ENCODE data around the gene ENTPD2. TPM values are rescaled to one million over a fixed set of nuclear protein-coding genes. Genes with fewer than 3 reads are reported as not detected.

ENTPD2 gene
- not detected in 2 replicates for total RNA-seq (ENCODE audit: low replicate concordance)

GRCh38 chr9:137053944-137054931 is at the start of gene ENTPD2:
Gene ENTPD2, minus strand, starts transcription at chr9:137054061. Its CDS starts 64 bp downstream, at chr9:137053997.

GRCh38 chr9:137086531-137087408 is 32.9 kb upstream of the ENTPD2 start, which contains the start of gene MAN1B1:
Gene MAN1B1, plus strand, starts transcription at chr9:137086985. Its CDS starts 15 bp downstream, at chr9:137087000.

GRCh38 chr9:137077010-137077747 is 23.3 kb upstream of the ENTPD2 start, which contains the start of gene UAP1L1:
Gene UAP1L1, plus strand, starts transcription at chr9:137077517. Its CDS starts 16 bp downstream, at chr9:137077533.

GRCh38 chr9:137070201-137070905 is 16.5 kb upstream of the ENTPD2 start, which contains the start of gene SAPCD2:
Gene SAPCD2, minus strand, starts transcription at chr9:137070557. Its CDS starts 97 bp downstream, at chr9:137070460.

GRCh38 chr9:137046088-137046787 is 7.6 kb downstream of the ENTPD2 start, which contains the start of gene NPDC1:
Gene NPDC1, minus strand, starts transcription at chr9:137046177. Its CDS starts 188 bp downstream, at chr9:137045989.

GRCh38 chr9:137031904-137032640 is 21.8 kb downstream of the ENTPD2 start, which contains the start of gene FUT7:
Gene FUT7, minus strand, starts transcription at chr9:137032088. Its CDS starts 97 bp downstream, at chr9:137031991.

GRCh38 chr9:137027369-137028262 is 26.2 kb downstream of the ENTPD2 start, which contains the start of gene ABCA2:
Gene ABCA2, minus strand, starts transcription at chr9:137028237. Its CDS starts 97 bp downstream, at chr9:137028140.

Other genes starting within 250 kb of the ENTPD2 start
- gene RABL6, start 246.1 kb downstream of the ENTPD2 start, total RNA-seq (ENCODE audit: low replicate concordance): 45.7 and 60.1 TPM in 2 replicates
- gene AJM1, start 211.6 kb downstream of the ENTPD2 start, total RNA-seq (ENCODE audit: low replicate concordance): 0.90 and 1.6 TPM in 2 replicates
- gene PHPT1, start 204.7 kb downstream of the ENTPD2 start, total RNA-seq (ENCODE audit: low replicate concordance): 229 and 269 TPM in 2 replicates
- 0.59 and 0.75 TPM in 2 replicates for gene MAMDC4, start 201.7 kb downstream of the ENTPD2 start, total RNA-seq (ENCODE audit: low replicate concordance)
- gene EDF1, start 187.8 kb downstream of the ENTPD2 start, total RNA-seq (ENCODE audit: low replicate concordance): 483 and 575 TPM in 2 replicates
- gene TRAF2, start 167.5 kb downstream of the ENTPD2 start, total RNA-seq (ENCODE audit: low replicate concordance): 6.7 and 9.3 TPM in 2 replicates
- gene FBXW5, start 109.3 kb downstream of the ENTPD2 start, total RNA-seq (ENCODE audit: low replicate concordance): 139 and 223 TPM in 2 replicates
- not detected in 2 replicates for gene C8G, start 108.8 kb downstream of the ENTPD2 start, total RNA-seq (ENCODE audit: low replicate concordance)
- not detected in 2 replicates for gene LCN12, start 101.8 kb downstream of the ENTPD2 start, total RNA-seq (ENCODE audit: low replicate concordance)
- 1.1 and 33.0 TPM in 2 replicates for gene PTGDS, start 76.6 kb downstream of the ENTPD2 start, total RNA-seq (ENCODE audit: low replicate concordance)
- 0.15 and 6.1 TPM in 2 replicates for gene LCNL1, start 71.1 kb downstream of the ENTPD2 start, total RNA-seq (ENCODE audit: low replicate concordance)
- 4.6 and 11.6 TPM in 2 replicates for gene PAXX, start 61.6 kb downstream of the ENTPD2 start, total RNA-seq (ENCODE audit: low replicate concordance)
- gene CLIC3, start 57.5 kb downstream of the ENTPD2 start, total RNA-seq (ENCODE audit: low replicate concordance): 1.3 and 4.6 TPM in 2 replicates
- 13.4 and 39.3 TPM in 2 replicates for gene ABCA2, start 25.8 kb downstream of the ENTPD2 start, total RNA-seq (ENCODE audit: low replicate concordance)
- gene FUT7, start 22.0 kb downstream of the ENTPD2 start, total RNA-seq (ENCODE audit: low replicate concordance): not detected in 2 replicates
- 9.5 and 11.6 TPM in 2 replicates for gene NPDC1, start 7.9 kb downstream of the ENTPD2 start, total RNA-seq (ENCODE audit: low replicate concordance)
- gene SAPCD2, start 16.5 kb upstream of the ENTPD2 start, total RNA-seq (ENCODE audit: low replicate concordance): under 0.01 and 2.2 TPM in 2 replicates
- 12.3 and 12.9 TPM in 2 replicates for gene UAP1L1, start 23.5 kb upstream of the ENTPD2 start, total RNA-seq (ENCODE audit: low replicate concordance)
- gene MAN1B1, start 32.9 kb upstream of the ENTPD2 start, total RNA-seq (ENCODE audit: low replicate concordance): 69.0 and 76.6 TPM in 2 replicates
- gene DPP7, start 60.7 kb upstream of the ENTPD2 start, total RNA-seq (ENCODE audit: low replicate concordance): 93.0 and 99.2 TPM in 2 replicates
- gene GRIN1, start 85.1 kb upstream of the ENTPD2 start, total RNA-seq (ENCODE audit: low replicate concordance): under 0.01 TPM in 1 of 2 replicates, not detected in the other
- not detected in 2 replicates for gene LRRC26, start 116.0 kb upstream of the ENTPD2 start, total RNA-seq (ENCODE audit: low replicate concordance)
- not detected in 2 replicates for gene TMEM210, start 118.0 kb upstream of the ENTPD2 start, total RNA-seq (ENCODE audit: low replicate concordance)
- 20.3 and 24.0 TPM in 2 replicates for gene ANAPC2, start 134.5 kb upstream of the ENTPD2 start, total RNA-seq (ENCODE audit: low replicate concordance)
- gene SSNA1, start 134.6 kb upstream of the ENTPD2 start, total RNA-seq (ENCODE audit: low replicate concordance): 52.3 and 82.1 TPM in 2 replicates
- gene TPRN, start 146.7 kb upstream of the ENTPD2 start, total RNA-seq (ENCODE audit: low replicate concordance): 1.5 and 4.6 TPM in 2 replicates
- gene TMEM203, start 151.6 kb upstream of the ENTPD2 start, total RNA-seq (ENCODE audit: low replicate concordance): 23.2 and 25.3 TPM in 2 replicates
- 1.6 and 3.2 TPM in 2 replicates for gene NDOR1, start 151.6 kb upstream of the ENTPD2 start, total RNA-seq (ENCODE audit: low replicate concordance)
- gene RNF208, start 168.2 kb upstream of the ENTPD2 start, total RNA-seq (ENCODE audit: low replicate concordance): not detected in 2 replicates
- 0.12 and 0.30 TPM in 2 replicates for gene CYSRT1, start 171.1 kb upstream of the ENTPD2 start, total RNA-seq (ENCODE audit: low replicate concordance)
- under 0.01 TPM in 1 of 2 replicates, not detected in the other for gene RNF224, start 173.4 kb upstream of the ENTPD2 start, total RNA-seq (ENCODE audit: low replicate concordance)
- not detected in 2 replicates for gene SLC34A3, start 176.8 kb upstream of the ENTPD2 start, total RNA-seq (ENCODE audit: low replicate concordance)
- 117 and 143 TPM in 2 replicates for gene TUBB4B, start 187.2 kb upstream of the ENTPD2 start, total RNA-seq (ENCODE audit: low replicate concordance)
- not detected in 2 replicates for gene STPG3, start 197.2 kb upstream of the ENTPD2 start, total RNA-seq (ENCODE audit: low replicate concordance)
- 51.3 and 54.2 TPM in 2 replicates for gene NELFB, start 201.3 kb upstream of the ENTPD2 start, total RNA-seq (ENCODE audit: low replicate concordance)
- 1.9 and 16.6 TPM in 2 replicates for gene TOR4A, start 223.7 kb upstream of the ENTPD2 start, total RNA-seq (ENCODE audit: low replicate concordance)
- 0.30 and 0.47 TPM in 2 replicates for gene NRARP, start 248.2 kb upstream of the ENTPD2 start, total RNA-seq (ENCODE audit: low replicate concordance)